HG03025 (cell line): ENCODE results near the gene DIDO1.

Experiments
- ATAC-seq: cut with Tn5 transposase; IDR thresholded peaks from one replicate; pipeline ENCODE4 v1.9.1; 2021; ENCODE audit warnings: mild to moderate bottlenecking, moderate library complexity; ENCODE audit not compliant: unreplicated experiment, low FRiP score

The DIDO1 gene

DNA sequence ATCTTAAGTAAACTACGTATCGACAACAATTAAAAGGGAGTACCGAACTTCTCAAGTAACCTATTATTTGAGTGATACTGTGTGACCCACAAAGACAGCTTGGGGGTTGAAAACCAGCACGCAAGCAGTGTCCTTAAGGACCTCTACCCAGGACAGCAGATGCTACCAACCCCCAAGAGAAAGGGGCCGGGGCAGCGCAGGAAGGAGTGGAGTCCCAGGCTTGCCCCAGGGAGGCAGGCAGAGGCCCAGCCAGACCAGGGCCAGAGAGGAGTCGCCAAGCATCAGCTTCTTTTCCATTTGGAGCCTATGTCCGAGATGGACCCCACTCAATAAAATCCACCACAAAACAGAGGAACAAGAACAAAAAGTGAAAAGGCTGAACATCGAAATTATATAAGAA is 11.9 kb downstream of the DIDO1 start:
- ATAC-seq: no peak

DNA sequence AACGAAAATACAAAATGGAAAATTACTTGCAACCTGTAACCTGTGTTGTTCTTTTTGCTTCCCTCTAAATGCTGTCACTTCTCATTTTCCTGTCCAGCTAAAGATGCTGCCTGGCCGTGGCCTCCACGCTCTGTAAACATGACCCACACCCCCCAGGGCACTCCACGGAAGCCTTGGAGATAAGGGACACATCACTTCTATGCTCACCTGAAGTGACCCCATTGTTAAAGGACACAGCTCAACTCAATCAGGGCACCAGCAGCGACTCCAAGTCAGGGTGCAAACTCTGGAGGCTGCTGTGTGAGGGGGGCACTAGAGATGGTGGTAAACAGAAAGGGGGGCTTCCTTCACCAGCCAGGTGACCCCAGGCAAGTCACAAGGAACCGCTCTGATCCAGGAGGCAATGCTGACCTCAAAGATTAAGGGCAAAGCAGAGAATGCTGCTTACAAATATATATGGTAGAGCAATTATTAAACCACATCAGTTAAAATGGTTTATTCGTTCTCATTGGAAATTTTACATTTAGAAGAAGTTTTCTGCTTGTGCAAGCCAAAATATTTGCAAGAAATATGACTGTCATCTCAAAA is 13.2 kb downstream of the DIDO1 start:
- ATAC-seq: no peak

DNA sequence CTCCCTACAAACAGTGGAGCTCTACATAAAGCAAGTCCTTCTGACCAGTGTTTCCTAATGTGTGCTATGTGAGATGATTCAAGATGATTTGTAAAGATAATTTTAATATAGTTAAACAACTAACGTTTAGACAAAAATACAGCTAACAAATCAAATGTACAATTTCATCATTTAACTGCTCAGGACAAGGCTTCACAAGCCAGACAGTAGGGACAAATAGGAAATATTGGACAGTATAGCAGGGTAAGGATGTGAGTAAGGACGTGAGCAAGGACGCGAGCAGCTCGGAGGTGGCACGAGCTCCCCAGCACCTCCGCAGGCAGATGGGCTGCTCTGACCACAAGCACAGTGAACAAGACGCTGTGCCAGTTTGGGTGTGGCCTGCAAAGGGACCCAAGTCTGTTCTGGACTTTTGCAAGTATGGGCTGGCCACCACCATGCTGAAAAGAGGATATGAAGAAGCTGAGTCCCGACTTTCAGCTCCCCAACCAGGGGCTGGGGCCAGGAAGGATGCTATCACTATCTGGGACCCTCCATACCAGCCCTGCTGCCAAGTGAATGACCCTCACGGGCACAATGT is 14.5 kb downstream of the DIDO1 start:
- ATAC-seq: no peak

DNA sequence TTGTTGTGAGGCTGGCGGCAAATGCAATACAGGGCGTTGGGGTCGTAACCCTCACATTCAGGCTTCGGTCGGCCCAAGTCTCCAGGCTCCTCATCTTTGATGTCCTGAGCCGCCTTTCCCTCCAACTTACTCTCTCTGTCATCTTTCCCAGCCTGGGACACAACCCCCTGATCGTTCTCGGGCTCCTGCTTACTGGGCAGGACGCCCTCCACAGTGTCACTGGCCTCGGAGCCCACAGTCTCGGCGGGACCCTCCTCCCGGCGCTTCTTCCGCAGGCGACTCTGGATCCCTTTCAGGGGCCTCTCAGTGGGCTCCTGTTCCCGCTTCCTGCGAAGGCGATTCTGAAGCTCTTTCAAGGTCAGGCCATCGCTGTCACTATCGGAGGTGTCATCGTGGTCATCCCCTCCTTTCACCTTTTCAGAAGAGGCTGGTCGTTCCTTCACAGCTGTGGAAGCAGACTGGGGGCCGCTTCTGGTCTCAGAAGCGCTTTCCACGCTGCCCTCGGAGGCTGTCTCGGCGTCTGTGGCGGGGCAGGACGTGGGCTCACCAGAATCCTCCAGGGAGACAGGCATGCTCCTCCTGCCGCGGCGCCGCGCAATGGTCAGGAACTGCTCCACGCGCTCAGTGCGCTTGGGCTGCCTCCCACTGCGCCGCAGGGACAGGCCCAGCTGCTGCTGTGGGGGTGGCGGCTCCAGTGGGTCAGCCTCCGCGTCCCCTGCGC is 15.4 kb downstream of the DIDO1 start:
- no peak for ATAC-seq

DNA sequence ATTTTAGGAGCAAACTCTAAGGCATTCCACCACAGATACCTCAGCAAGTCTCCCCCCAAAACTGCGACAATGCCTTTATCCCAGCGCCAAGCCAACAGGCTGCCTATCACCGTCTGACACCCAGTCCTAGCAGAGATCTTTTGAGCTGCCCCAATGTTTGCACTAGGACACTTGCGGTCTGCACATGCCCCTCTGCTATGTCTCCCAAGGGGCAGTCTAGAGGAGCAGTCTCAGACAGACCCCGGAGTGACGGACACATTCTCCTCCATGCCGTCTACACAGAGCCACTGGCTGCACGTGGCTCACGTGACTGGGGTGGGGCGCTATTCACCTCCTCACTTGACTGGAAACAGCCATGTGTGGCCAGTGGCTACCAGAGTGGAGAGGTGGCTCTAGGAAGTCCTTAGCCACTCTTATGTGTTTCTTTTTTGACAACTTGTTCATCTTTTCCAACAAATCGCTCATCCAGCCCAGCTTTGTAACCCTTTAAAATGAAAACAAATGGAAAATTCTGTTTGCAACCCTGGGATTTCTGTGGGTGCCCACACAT is 16.0 kb downstream of the DIDO1 start:
- ATAC-seq: no peak

DNA sequence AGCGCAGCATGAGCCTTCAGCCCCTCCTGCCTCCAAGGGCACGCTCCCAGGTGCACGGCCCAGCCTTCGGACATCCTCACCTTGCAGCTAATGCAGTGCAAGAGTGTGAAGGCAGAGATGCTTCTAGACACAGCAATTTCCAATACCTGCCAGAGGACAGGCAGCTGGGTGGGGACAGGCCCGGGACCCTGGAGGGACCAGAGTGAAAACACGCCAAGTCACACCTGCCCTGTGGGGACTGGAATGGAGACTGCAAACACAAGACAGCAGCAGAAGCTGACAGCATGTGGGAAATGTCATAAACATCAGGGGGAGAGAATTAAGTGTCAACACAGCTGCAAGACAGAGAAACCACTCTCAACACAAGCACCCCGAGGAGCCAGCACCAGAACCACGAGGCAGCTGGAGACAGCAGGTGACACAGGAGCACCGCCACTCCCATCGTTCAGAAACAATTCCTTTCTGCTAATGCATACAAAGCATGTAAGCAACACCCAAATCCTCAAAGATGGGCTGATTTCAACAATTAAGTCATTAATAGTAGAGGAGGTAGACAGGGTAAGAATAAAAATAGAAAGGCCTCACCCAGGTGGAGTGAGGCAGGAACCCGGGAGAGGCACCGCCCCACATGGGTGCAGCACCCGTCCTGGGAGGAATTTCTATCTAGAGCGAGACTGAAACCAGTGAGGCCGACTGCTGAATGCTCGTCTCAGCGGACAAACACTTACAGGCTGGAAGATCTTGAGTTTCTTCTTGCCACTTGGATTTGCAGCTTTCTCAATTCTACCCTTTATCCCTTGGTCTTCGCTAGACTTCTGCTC is 17.1 kb downstream of the DIDO1 start:
- ATAC-seq: no peak

DNA sequence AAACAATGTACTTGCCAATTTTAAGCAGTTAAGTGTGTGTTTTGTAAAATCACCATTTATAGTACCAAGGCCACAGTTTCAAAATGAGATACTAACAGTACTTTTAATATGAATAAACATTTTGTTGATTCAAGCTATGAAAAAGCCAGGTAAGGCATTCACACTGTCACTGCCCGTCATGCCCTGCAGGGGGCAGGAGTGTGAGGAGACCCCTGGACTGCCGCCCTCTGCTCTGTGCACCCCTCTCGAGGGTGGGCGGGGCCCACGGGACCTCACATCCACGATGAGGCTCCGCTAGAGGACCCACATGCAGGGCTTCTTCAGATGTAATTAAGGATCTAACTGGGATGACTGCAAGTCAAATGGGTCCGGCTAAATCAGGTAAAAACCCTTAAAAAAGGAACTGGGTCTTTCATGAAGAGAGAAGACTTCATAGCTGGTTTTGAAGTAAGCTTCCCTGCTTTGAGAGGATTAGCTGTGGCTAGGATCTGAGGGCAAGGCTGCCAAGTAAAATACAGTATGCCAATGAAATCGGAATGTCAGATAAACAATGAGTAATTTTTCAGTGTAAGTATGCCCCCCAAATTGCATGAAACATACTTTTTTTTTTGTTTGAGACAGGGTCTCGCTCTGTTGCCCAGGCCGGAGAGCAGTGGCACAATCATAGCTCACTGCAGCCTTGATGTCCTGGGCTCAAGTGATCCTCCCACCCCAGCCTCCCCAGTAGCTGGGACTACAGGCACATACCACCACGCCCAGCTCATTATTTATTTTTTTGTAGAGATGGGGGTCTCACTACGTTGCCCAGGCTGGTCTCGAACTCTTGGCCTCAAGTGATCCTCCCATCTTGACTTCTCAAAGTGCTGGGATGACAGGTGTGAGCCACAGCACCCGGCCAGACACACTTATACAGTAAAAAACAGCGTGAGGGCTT is 18.7 kb downstream of the DIDO1 start:
- ATAC-seq: no peak

DNA sequence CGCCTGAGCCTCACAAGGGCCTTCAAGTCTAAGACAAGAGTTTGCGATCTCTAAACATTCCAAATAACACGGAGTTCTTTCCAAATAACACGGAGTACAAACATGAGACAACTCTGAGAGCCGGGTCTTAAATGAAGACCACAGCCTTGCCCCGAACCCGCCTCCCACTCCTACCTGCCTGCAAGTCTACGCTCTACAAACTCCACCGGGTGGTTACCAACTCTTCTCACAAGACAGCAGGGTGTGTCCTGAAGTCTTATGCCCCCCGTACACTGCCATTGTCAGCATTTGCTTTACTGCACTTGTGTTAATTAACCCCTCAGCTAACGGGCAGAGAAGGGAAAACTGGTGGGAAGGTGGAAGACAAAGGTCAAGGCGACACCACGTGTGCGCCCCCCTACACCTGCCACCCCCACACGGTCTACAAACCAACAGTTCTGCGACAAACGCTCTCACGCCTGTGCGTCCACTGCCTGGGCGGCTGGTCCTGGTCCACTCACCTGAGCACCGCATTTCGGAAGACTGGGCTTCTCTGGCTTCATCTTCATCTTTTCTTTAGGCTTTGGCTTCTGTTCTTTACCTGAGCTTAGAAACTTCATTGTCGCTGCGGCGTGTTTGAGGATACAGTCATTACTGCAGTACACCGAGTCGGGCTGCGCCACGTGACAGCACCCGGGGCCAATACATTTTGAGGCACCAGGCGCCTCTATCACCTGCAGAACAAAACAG is 19.5 kb downstream of the DIDO1 start:
- ATAC-seq: no peak

DNA sequence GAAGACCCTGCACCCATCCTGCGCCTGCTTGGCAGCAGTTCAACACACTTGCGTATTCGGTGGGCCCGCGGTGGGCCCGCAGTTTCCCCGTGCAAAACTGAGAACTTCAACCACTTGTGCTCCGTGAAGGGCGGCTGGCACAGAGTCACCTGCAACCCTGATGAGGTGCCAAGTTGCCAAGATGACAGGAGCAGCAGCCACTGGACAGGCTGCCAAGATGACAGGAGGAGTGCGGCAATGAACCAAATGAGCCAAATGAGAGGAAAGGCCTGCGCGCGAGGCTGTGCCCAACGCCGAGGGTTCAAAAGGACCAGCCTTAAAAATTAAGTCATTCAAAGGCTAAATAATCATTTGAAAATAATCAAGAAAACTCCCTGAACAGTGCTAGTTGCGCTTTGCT is 20.1 kb downstream of the DIDO1 start:
- ATAC-seq: no peak

DNA sequence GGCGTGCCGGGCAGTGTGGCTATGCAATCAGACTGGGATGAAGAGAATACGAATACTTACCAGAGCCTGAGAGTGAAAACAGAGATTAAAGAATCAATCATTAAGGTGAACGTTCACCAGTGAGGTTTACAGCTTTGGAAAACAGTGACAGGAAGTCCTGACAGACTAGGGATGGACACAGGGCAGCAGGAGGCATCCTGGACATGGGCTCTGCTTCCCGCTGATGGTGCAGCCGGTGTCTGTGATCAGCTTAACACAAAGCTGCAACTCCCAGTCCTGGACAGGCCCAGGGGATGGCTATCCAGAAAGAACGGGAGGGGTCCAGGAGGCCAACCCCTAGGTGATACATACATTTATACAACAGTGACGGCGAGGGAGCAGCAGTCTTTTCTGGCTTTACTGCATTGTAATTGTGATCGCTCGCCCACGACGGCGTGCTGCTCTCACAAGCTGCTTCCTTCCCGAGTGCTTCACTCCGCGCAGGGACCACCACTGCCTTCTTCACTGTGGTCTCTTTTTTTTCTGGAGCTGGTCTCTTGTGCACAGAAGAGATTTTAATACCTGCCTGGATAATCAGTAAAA is 20.7 kb downstream of the DIDO1 start:
- ATAC-seq: no peak

DNA sequence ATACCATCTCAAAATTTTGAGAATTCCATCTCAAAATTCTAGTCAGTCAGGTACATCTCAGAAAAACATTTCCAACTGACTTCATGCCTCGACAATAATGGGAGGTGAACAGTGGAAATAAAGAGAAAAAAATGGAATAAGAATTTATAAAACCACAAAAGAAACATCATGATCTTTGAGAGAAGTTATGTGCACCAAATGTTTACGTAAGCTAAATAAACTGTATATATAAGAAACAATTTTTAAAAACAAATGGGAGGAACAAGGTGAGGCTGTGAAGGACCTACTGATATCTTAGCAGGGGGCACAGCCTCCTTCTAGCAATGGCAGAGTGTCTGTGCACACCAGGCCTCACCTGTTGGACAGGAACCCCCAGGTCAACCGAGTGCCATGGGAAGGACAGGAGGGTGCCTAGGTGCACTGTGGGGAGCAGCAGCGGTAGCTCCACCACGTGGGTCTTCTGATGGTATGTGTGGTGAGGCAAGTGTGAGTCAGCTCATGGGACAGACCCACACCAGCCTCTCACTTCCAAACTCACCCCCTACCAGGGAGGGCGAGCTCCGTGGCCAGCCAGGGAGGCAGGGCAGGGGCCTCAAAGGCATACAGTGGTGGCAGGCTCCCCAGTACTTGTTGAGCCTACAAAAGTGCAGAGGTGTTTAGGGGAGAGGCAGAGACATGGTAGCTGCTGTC is 23.2 kb downstream of the DIDO1 start:
- ATAC-seq: no peak

DNA sequence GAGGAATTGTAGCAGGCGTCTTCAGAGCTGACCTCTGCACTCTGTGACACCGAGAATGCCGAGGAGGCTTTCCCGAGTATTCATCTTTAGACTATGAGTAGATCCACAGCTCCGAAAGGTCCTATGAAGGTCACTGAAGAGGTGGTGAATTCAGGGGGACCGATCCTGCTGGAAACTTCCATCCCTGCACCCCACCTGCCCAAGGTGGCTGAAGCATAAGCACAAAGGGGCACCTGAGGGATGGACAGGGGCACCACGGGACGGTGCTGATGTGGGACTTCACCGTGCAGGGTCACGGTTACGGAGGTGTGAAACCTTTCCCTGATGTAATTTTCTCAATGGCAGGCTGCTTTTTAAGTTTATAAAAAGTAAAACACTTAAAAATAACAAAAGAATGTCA is 24.4 kb downstream of the DIDO1 start:
- no peak for ATAC-seq

DNA sequence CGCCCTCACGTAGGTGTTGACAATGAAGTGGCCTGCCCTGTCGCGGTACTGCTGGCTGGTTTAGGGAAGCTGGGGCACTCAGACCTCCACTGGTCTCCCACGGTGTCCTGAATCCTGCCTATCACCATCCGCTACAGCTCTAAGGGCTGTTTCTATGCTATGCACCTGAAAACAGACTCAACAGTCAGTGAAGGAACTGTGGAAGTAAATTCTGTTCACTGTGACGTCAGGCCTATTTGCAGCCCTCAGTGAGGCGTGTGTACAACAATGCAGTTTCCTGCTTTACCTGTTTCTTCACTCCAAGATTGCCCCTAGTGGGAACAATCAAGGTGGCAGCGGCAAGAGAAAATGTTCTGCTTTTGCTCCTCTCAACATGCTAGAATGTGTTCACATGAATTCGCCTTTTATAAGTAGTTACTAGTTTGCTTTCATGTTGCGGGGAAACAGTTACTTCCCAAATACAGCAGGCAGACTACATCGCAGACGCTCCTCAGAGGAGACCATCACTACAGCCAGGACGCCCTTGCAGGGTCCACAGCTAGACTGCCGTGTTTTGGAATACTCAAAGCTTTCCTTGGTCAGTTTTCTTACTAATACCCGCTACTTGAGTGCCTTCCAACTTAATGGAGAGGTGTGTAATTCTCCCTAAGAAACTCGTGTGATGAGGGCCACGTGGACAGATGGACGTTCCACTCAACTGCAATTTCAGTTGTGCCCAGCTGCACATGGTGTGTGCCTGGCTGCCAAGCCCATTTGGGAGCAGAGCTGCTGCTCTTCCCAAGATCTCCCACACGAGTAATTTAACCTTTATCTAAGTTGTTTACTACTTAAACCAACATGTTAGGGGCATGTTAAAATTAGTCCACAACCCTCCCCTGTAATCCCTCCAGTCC is 25.4 kb downstream of the DIDO1 start:
- ATAC-seq: no peak

DNA sequence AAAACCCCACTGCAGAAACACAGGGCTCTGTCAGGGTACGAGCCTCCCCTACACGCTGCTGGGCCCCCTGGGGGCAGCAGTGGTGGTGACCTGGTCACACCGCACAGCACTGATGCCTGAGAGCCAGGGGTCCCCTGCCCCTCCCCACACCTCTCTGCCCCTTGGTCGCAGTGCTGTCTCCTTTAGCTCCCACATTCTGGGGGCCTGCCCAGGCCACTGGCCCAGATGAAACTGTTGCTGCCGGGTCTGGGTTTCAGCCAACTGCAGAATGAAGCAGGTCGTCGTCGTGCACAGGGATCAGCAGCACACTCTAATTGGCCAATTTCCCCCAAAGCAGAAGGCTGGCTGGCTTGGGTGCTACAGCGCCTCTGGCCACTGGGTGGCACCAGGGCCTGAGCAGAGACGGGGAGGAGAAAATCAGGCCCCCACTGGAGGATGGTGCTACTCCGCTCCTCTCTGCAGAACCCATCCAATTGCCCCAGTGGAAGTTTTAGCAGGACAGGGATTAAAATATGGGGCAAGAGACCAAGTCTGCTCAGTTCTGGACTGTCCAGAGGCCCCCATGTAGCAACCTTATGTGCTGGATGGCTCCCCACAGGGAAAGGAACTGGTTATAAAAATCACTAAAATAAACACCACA is 26.1 kb downstream of the DIDO1 start:
- ATAC-seq: no peak

DNA sequence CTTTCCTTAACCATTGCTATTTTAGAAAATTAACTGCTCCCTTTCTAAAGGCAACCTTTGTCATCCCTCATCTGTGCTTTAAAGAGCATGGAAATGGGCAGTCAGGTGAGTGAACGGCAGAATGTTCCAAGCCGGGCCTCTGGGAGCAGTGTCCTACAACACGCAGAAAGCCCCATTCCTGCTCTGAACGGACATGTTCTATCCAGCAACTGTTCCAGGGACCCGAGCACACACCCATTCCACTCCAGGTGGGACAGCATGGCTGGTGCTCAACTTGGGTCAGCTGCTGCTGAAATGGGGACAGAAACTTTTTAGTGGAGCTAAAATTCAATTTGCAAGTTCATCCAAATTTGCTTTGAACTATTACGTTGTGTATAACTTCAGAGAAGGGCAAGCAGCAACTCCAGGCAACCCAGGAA is 26.7 kb downstream of the DIDO1 start:
- ATAC-seq: no peak

DNA sequence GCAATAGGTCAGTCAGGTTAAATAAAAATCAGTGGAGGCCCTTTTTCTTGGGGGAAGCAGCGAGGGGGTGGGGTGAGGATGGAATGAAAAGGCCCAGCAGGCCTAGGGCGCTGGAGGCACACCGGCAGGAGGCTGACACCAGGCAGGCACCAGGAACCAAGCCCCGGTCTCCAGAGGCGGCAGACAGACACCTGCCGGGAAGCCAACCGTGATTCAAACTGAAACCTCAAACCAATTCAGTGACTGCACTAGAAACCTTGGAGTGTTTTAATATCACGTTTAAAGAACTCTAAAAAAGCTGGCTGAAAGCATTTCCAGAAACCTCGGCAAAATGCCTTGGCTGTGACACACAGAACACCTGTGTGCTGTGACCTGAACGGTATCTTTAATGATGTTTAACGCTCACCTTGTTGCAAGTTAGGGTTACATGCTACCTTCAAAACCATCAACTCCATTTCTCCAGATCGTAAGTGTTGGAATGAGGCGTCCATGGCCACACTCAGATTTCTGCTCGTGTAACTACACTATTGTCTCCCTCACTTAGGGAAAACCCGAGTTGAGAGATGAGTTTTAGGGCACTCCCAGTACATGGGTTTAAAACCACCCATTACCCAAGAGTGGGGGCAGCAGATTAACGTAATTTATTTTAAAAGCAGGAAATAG is 27.2 kb downstream of the DIDO1 start:
- ATAC-seq: no peak
